Stimulated activated effector memory CD8-positive, alpha-beta T cell treated with anti-CD3 and anti-CD28 coated beads, Interleukin-12 subunit alpha, Interleukin-12 subunit beta, amount 100 ng/mL, for 72 hours (primary cell): ENCODE measurements around the gene CELF5.
"Not testable (repeated sequence)": the region's sequence is repeated elsewhere in the genome, so short reads cannot be mapped to it uniquely, and the experiment has no call there.

Experiments used
- ATAC-seq: fragments of 150-1000 bp; cut with Tn5 transposase; 2 replicates; pipeline ENCODE4 v1.10.0; 2021
- DNase-seq, 2 donors: peaks; one replicate each; pipeline ENCODE4 v3.0.0; 2021 to 2022; ENCODE audit warnings: low spot score in 2 of 2
- H3K27ac Mint-ChIP-seq: one replicate; pipeline ENCODE4 v1.8.0; 2022; ENCODE audit warnings: mild to moderate bottlenecking, mixed read lengths
- H3K36me3 Mint-ChIP-seq: one replicate; pipeline ENCODE4 v1.8.0; 2022; ENCODE audit warnings: mild to moderate bottlenecking, mixed read lengths
- H3K4me1 Mint-ChIP-seq: one replicate; pipeline ENCODE4 v1.8.0; 2022; ENCODE audit warnings: mixed read lengths
- H3K4me3 Mint-ChIP-seq: one replicate; pipeline ENCODE4 v1.8.0; 2022; ENCODE audit warnings: mild to moderate bottlenecking, mixed read lengths
- H3K9me3 Mint-ChIP-seq: one replicate; pipeline ENCODE4 v1.8.0; 2022; ENCODE audit warnings: mixed read lengths

CELF5 gene

DNA sequence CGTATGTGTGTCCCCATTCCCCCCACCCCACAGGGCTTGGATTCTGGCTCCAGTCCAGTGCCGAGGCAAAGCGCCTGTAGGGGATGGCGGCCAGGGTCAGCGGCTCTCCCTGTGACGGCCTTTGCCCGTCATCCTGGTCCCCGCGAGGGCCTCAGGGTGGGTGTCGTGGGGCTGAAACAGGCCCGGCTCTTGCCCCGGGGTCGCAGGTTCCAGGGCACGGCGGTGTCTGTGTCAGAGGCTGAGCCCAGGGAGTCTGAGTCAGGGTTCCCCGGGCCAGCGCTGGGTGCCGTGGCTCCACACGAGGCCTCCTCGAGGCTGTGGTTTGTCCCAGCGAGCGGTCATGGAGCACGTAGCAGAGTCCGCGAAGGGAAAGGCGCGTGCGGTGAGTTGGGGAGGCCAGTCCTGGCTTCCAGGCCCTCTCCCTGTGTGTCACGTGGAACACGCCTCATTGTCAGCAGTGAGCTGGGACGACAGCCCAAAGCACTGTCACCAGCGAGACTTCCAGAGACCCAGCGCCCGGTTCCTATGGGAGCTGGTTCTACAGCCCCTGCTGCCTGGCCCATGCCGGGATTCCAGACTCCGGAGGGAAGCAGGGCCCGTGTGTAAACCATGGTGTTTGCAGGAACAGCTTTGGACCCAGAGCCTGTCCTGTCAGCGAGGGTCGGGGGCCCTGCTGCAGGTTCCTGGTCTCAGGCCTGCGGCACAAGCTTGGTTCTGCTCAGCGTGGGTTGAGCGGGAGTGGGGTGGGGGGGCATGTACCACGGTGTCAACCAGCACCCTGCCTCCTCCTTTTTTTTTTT is 25.4 kb upstream of the CELF5 start:
- DNase-seq (no peak), ATAC-seq (no peak)
- Mint-ChIP-seq H3K4me3 (no peak overlapping the region), H3K9me3 (no peaks in the 10 kb centered on the region), H3K27ac (no peak overlapping the region), H3K4me1 (no peaks in the 10 kb centered on the region), H3K36me3 (peaks cover 58% of the 10 kb centered on the region)

DNA sequence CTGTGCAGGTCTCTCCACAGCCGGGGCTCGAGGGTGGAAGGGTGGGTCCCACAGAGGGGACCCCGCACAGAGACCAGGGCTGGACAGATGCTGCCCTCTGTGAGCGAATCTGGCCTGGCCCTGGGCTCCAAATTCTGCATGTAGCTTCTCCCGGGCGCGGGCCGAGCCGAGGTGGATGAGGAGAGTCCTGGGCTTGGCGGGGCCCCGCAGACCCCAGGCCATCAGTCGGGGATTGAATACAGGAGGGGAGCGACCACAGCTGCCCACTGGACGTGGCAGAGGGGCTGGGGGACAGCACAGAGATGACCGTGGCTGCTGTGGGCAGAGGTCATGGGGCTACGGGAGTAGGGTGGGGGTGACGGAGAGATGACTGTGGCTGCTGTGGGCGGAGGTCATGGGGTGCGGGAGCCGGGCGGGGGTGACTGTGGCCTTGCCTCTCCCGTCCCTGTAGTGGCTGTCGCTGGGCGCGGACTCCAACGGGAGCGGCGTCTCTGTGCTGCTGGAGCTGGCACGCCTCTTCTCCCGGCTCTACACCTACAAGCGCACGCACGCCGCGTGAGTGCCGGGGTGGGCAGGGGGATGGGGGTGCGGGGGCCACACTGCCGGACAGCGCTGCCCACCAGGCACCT is 23.3 kb upstream of the CELF5 start:
- Mint-ChIP-seq H3K4me3 (no peak overlapping the region), H3K36me3 (peaks cover 51% of the 10 kb centered on the region), H3K4me1 (no peaks in the 10 kb centered on the region), H3K9me3 (no peaks in the 10 kb centered on the region), H3K27ac (no peak overlapping the region)
- ATAC-seq, result no peak
- no peak for DNase-seq

DNA sequence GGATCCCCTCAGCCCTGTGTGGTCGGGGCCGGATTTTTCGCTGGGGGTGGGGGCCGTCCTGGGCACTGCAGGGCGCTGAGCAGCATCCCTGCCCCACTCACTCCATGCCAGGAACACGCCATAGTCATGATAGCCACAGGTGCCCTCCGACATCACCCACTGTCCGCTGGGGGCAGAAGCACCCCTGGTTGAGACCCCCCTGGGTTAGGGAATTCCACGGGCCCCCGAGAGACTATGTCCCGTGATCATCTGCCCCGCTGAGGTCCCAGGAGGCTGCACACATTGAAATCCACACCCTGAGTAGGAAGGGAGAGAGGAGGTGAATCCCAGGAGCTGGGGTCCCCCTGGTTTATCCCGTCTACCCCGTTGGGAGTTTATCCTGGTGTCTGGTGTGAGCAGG is 22.6 kb upstream of the CELF5 start:
- Mint-ChIP-seq H3K27ac (no peak overlapping the region), H3K4me3 (no peak overlapping the region), H3K36me3 (peaks cover 45% of the 10 kb centered on the region), H3K4me1 (no peaks in the 10 kb centered on the region), H3K9me3 (no peaks in the 10 kb centered on the region)
- no peak for DNase-seq
- no peak for ATAC-seq

DNA sequence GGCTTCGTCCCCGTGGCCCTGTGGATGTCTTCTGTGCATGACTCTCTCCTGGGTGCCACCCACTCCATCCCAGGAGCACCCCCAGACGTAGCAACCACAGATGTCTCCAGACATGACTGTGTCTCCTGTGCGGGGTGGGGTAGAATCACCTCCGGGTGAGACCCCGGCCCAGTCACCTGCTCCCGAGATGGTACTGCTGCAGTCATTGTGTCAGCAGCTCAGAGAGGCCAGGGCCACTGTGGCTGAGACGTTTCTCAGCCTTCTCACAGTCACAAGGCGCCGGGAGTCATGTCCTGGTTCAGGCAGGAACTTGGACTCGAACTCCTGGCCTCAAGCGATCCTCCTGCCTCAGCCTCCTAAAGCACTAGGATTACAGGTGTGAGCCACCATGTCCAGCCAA is 22.1 kb upstream of the CELF5 start:
- Mint-ChIP-seq H3K4me3 (no peak overlapping the region), H3K36me3 (peaks cover 41% of the 10 kb centered on the region), H3K27ac (no peak overlapping the region), H3K9me3 (no peaks in the 10 kb centered on the region), H3K4me1 (no peaks in the 10 kb centered on the region)
- DNase-seq (no peak), ATAC-seq (no peak)

DNA sequence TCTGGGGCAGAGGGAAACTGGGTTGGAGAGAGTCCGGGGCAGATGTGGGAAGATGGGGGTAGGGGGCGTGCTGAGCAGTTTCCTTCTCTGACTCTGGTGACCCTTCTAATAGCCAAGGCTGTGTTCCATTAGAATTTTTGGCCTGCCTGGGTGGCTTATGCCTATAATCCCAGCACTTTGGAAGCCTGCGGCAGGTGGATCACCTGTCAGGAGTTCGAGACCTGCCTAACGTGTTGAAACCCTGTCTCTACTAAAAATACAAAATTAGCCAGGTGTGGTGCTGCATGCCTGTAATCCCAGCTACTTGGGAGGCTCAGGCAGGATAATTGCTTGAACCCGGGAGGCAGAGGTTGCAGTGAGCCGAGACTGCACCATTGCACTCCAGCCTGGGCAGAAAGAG is 21.6 kb upstream of the CELF5 start:
- H3K4me1 Mint-ChIP-seq, ATAC-seq, H3K9me3 Mint-ChIP-seq, H3K4me3 Mint-ChIP-seq, DNase-seq, H3K27ac Mint-ChIP-seq: not testable (repeated sequence)
- peaks cover 37% of the 10 kb centered on the region for H3K36me3 Mint-ChIP-seq

DNA sequence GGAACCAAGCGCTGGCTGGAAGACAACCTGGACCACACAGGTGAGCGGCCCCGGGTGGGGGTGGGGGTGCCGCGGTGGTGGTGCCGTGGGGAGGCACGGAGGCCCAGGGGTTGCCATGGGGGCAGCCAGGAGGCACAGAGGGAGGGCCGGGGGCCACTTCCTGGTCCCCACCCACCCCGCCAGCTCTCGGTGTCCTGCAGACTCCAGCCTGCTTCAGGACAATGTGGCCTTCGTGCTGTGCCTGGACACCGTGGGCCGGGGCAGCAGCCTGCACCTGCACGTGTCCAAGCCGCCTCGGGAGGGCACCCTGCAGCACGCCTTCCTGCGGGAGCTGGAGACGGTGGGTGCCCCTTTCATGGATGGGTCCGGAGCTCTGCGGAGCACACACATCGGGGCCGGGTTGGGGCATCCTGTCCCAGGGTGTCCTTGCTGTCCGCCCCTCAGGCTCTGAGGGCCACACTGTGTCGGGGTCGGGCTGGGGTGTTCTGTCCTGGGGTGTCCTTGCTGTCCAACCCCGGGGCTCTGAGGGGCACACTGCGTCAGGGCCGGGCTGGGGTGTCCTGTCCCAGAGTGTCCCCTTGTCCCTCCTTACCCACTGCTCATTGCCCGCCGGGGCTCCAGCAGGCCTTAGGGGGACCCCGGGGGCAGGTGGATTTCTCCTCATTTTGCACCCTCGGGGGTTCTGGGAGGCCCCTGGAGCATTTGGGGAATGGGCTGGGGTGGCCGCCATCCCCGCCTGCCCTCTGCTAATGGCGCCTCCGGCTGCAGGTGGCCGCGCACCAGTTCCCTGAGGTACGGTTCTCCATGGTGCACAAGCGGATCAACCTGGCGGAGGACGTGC is 20.4 kb upstream of the CELF5 start:
- no peak overlapping the region for H3K4me3 Mint-ChIP-seq
- H3K9me3 Mint-ChIP-seq, result no peaks in the 10 kb centered on the region
- H3K4me1 Mint-ChIP-seq, result no peaks in the 10 kb centered on the region
- peaks cover 35% of the 10 kb centered on the region for H3K36me3 Mint-ChIP-seq
- ATAC-seq, result no peak
- H3K27ac Mint-ChIP-seq, result no peak overlapping the region
- DNase-seq, result no peak

DNA sequence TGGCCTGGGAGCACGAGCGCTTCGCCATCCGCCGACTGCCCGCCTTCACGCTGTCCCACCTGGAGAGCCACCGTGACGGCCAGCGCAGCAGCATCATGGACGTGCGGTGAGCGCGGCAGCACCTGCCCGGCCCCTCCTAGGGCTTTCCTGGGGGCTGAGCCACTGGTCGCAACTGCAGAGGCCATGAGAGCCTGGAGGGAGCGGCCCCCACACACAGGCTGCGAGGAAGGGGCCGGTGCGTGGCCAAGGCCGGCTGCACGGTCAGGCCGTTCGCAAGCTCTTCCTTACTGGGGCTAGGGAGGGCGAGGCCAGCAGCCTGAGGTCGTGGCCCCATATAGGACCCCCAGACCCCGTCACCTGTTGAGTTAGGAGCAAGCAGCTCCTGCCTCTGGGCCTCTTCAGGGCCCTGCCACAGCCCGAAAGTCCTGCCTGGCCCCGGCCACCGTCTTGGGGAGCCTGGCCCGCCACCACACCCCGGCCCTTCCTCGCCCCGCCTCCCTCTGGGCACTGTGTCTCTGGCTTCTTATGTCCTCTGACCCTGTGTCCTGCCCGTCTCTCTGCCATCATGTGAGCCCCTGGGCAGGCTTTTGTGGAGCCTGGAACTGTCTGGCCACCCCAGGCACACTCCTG is 19.7 kb upstream of the CELF5 start:
- H3K4me3 Mint-ChIP-seq, result no peak overlapping the region

DNA sequence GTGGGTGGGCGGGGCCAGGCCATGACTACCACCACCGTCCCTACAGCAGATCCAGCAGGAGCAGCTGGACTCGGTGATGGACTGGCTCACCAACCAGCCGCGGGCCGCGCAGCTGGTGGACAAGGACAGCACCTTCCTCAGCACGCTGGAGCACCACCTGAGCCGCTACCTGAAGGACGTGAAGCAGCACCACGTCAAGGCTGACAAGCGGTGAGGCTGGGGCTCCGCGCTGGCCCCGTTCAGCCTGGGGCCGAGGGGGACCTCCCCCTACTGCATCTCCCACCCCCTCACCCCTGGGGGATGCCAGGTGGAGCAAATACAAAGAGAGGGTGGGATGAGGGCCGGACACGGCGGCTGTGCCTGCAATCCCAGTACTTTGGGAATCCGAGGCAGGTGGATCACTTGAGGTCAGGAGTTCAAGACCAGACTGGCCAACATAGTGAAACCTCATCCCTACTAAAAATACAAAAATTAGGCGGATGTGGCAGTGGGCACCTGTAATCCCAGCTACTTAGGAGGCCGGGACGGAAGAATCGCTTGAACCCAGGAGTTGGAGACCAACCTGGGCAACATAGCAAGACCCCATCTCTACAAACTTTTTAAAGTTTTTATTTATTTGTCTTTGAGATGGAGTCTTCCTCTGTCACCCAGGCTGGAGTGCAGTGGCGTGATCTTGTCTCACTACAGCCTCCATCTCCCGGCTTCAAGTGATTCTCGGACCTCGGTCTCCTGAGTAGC is 18.1 kb upstream of the CELF5 start:
- H3K9me3 Mint-ChIP-seq, result no peaks in the 10 kb centered on the region
- no peak for ATAC-seq
- H3K4me3 Mint-ChIP-seq, result no peak overlapping the region
- no peak for DNase-seq
- peaks cover 20% of the 10 kb centered on the region for H3K36me3 Mint-ChIP-seq
- peaks cover 11% of the 10 kb centered on the region for H3K4me1 Mint-ChIP-seq
- H3K27ac Mint-ChIP-seq, result no peak overlapping the region

More for the DNA sequence above, 19.7 kb upstream of the CELF5 start:
- no peaks in the 10 kb centered on the region for H3K4me1 Mint-ChIP-seq
- ATAC-seq (no peak), DNase-seq (no peak)
- H3K36me3 Mint-ChIP-seq, result peaks cover 33% of the 10 kb centered on the region
- H3K9me3 Mint-ChIP-seq, result no peaks in the 10 kb centered on the region
- H3K27ac Mint-ChIP-seq, result no peak overlapping the region

DNA sequence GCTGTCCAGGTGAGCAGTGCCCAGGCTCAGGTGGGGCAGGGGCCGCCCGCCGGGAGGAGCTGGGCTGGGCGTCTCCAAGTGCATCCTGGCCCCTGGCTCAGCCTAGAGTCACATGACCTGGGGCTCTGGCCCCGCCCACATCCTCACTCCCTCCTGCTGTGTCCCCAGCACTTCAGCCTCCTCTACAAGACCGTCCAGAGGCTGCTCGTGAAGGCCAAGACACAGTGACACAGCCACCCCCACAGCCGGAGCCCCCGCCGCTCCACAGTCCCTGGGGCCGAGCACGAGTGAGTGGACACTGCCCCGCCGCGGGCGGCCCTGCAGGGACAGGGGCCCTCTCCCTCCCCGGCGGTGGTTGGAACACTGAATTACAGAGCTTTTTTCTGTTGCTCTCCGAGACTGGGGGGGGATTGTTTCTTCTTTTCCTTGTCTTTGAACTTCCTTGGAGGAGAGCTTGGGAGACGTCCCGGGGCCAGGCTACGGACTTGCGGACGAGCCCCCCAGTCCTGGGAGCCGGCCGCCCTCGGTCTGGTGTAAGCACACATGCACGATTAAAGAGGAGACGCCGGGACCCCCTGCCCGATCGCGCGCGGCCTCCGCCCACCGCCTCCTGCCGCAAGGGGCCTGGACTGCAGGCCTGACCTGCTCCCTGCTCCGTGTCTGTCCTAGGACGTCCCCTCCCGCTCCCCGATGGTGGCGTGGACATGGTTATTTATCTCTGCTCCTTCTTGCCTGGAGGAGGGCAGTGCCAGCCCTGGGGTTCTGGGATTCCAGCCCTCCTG is 16.8 kb upstream of the CELF5 start:
- no peaks in the 10 kb centered on the region for H3K9me3 Mint-ChIP-seq
- no peak overlapping the region for H3K27ac Mint-ChIP-seq
- peaks cover 11% of the 10 kb centered on the region for H3K4me1 Mint-ChIP-seq
- peaks cover 15% of the 10 kb centered on the region for H3K36me3 Mint-ChIP-seq
- no peak for DNase-seq
- no peak for ATAC-seq
- H3K4me3 Mint-ChIP-seq, result no peak overlapping the region

DNA sequence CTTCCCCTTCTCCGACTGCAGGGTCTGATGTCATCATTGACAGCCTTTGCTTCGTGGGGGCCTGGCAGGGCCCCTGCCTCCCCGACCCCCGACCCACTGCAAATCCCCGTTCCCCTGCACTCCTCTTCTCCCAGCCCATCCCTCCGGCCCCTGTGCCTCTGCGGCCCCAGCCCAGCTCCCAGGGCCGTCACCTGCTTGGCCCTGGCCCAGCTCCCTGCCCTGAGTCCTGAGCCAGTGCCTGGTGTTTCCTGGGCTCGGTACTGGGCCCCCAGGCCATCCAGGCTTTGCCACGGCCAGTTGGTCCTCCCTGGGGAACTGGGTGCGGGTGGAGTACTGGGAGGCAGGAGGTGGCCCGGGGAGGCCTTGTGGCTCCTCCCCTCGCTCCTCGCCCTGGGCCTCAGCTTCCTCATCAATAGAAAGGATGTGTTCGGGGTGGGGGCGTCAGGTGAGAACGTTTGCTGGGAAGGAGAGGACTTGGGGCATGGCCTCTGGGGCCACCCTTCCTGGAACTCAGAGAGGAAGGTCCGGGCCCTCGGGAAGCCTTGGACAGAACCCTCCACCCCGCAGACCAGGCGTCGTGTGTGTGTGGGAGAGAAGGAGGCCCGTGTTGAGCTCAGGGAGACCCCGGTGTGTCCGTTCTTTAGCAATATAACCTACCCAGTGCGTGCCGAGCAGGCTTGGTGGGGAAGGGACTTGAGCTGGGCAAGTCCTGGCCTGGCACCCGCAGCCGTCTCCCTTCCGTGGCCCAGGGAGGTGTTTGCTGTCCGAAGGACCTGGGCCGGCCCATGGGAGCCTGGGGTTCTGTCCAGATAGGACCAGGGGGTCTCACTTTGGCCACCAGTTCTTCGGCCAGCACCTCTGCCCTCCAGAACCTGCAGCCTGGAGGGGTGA is 15.9 kb upstream of the CELF5 start:
- ATAC-seq (no peak), DNase-seq (no peak)
- Mint-ChIP-seq H3K4me1 (peaks cover 11% of the 10 kb centered on the region), H3K36me3 (peaks cover 20% of the 10 kb centered on the region), H3K9me3 (no peaks in the 10 kb centered on the region), H3K4me3 (no peak overlapping the region), H3K27ac (peak overlapping the region; percentile 76)

DNA sequence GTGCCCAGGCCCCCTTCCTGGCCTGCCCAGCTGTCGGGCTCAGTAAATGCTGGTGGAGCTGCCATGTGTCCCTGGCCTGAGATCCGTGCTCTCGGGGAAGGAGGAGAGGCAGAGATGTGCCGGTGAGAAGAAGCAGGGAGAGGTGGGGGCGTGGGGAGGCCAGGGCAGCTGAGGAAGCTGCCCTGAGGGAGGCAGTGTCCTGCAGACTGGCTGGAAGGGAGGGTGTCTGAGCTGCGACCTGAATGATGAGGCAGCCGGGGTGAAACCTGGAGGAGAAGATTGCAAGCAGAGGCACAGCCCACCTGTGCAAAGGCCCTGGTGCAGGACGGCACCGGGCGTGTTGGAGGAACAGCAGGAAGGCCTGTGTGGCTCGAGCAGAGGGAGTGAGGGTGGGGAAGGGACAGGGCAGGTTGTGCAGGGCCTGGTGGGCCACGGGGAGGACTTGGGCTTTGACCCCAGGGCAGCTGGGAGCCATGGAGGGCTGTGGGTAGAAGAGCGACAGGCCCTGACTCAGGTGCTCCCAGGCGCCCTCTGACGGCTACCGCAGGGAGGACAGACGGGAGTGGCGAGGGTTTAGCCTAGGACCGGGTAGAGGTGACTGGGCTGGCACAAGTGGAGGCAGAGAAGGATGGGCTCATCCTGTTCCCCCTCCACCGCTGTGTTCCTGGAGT is 14.0 kb upstream of the CELF5 start:
- DNase-seq (peak; percentile 67 to 83), ATAC-seq (peak; percentile 86)
- Mint-ChIP-seq H3K4me3 (no peak overlapping the region), H3K36me3 (peaks cover 13% of the 10 kb centered on the region), H3K27ac (peak overlapping the region; percentile 60), H3K9me3 (no peaks in the 10 kb centered on the region), H3K4me1 (peaks cover 11% of the 10 kb centered on the region)

DNA sequence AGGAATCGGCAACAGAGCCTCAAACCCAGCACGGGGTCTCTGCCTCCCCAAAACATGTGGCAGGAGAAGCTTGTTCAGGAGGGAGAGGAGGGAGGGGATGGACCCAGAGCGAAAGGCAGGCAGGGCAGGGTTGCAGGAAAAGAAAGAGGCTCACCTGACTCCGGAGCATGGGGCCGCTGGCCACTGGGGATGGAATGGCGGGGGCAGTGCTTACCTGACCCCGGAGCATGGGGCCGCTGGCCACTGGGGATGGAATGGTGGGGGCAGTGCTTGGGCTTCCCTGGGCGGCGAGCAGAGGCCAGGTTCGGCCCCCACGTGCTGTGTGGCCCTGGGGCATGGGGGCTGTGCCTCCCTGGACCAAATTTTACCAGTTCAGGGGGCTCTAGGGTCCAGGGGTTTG is 13.3 kb upstream of the CELF5 start:
- Mint-ChIP-seq H3K27ac (peak overlapping the region; percentile 60), H3K36me3 (peaks cover 11% of the 10 kb centered on the region), H3K4me1 (peaks cover 11% of the 10 kb centered on the region), H3K4me3 (no peak overlapping the region), H3K9me3 (no peaks in the 10 kb centered on the region)
- no peak for ATAC-seq
- no peak for DNase-seq

DNA sequence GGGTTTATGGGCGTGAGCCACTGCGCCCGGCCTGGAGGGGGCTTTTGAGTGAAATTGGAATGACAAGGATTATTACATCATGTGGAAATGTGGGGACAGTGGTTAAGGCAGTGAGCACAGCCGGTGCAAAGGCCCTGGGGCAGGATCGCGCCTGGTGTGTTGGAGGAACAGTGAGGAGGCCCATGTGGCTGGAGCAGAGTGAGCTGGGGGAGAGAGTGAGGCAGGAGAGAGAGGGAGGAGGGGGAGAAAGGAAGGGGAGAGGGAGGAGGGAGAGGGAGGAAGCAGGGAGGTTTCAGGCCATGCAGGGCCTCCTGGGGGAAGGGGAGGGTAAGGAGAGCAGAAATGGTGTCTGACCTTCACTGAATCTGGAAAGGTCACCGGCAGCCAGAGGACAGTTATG is 11.3 kb upstream of the CELF5 start:
- Mint-ChIP-seq H3K27ac (peak overlapping the region; percentile 79), H3K9me3 (no peaks in the 10 kb centered on the region)

More for the DNA sequence above, 11.3 kb upstream of the CELF5 start:
- DNase-seq, result no peak
- peaks cover 15% of the 10 kb centered on the region for H3K4me1 Mint-ChIP-seq
- H3K36me3 Mint-ChIP-seq, result peaks cover 18% of the 10 kb centered on the region
- no peak overlapping the region for H3K4me3 Mint-ChIP-seq
- ATAC-seq, result no peak
